Measurements from ENCODE around the gene THADA. TPM values are rescaled to one million over a fixed set of nuclear protein-coding genes. Genes with fewer than 3 reads are reported as not detected.

THADA gene
- total and polyA plus RNA-seq, 2 donors (not counting 3 experiments of a cell fraction or from before 2014, with no cell fraction given): 22.6 to 25.3 TPM

DNA sequence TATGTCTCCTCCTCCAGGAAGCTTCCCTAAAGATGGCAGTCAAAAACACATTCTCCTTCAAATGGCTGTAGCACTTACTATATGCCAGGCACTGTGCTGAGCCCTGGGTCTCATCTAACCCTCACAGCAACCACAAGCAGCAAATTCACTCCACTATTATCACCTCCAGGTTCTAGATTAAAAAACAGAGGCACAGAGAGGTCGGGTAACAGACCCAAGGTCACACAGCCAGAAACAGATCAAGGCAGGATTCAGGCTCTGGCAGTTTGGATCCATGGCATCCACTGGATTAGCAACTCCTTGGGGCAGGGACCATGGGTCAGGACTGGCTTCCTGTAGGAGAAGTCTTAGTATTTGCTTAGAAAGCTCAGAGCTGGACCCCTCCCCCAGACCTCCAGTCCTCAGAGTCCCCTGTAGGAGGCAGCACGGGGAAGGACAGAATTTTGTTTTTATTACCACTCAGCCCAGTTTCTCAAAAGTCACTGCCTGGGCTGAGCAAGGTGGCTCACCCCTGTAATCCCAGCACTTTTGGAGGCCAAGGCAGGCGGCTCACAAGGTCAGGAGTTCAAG lies 403.8 kb downstream of the THADA start:
- POLR2A ChIA-PET: interaction anchor here (0.9 kb wide), 1 partner anchor 34 kb away, joined by 3 read pairs; the partner anchor contains the start of gene ZFP36L2
- dilution Hi-C loops (cut with MboI; ENCODE audit: extremely low pct_ligation_motif_present, low sequenced_read_pairs) (no loop called here), intact Hi-C loops (cut with micrococcal nuclease) (no loop called here)

More for the DNA sequence above, 403.8 kb downstream of the THADA start:
- no peak overlapping the region for H3K27ac ChIP-seq (ENCODE audit: insufficient read depth, low read depth, low read length)
- no peak overlapping the region for H3K4me2 ChIP-seq (ENCODE audit: insufficient read depth, low read length)
- no peaks in the 10 kb centered on the region for H3K9me3 ChIP-seq (replicated peaks; ENCODE audit: control insufficient read depth, insufficient read depth, low read length)
- CTCF ChIA-PET: interaction anchor here (0.8 to 0.9 kb wide), 2 partner anchors 14 to 168 kb away, joined by 3 to 5 read pairs; no protein-coding TSS in a partner anchor
- no peaks in the 10 kb centered on the region for H4K20me1 ChIP-seq (replicated peaks; ENCODE audit: control insufficient read depth, extremely low read depth, insufficient read depth, low read length)
- BruUV-seq (replicated peaks): no TSS peak
- no peak overlapping the region for H3K4me3 ChIP-seq (replicated peaks in 1 of 3; ENCODE audit: insufficient read depth in 1 of 3, low read depth in 1 of 3, low read length in 3 of 3)
- TF ChIP-seq, protein P1, sequence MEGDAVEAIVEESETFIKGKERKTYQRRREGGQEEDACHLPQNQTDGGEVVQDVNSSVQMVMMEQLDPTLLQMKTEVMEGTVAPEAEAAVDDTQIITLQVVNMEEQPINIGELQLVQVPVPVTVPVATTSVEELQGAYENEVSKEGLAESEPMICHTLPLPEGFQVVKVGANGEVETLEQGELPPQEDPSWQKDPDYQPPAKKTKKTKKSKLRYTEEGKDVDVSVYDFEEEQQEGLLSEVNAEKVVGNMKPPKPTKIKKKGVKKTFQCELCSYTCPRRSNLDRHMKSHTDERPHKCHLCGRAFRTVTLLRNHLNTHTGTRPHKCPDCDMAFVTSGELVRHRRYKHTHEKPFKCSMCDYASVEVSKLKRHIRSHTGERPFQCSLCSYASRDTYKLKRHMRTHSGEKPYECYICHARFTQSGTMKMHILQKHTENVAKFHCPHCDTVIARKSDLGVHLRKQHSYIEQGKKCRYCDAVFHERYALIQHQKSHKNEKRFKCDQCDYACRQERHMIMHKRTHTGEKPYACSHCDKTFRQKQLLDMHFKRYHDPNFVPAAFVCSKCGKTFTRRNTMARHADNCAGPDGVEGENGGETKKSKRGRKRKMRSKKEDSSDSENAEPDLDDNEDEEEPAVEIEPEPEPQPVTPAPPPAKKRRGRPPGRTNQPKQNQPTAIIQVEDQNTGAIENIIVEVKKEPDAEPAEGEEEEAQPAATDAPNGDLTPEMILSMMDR (IDR thresholded peaks at IDR 0.05; ENCODE audit: extremely low read depth in 1 of 2, insufficient read depth in 1 of 2, low read depth in 1 of 2, low read length in 2 of 2): peak in 1 of 2 donors; percentile 19
- TF ChIP-seq GATA2 (IDR thresholded peaks at IDR 0.05; ENCODE audit: insufficient read depth, insufficient read length, low read depth, low read length) (no peak), MAX (IDR thresholded peaks at IDR 0.05; ENCODE audit: insufficient read depth, insufficient read length) (no peak)
- DNase-seq (ENCODE audit: low read depth, low spot score): no peak
- H3K79me2 ChIP-seq (ENCODE audit: control insufficient read depth, insufficient read depth, low read length): no peaks in the 10 kb centered on the region
- no peaks in the 10 kb centered on the region for H3K4me1 ChIP-seq (ENCODE audit: control insufficient read depth, extremely low read depth, insufficient read depth, low read length)
- no peaks in the 10 kb centered on the region for H3K9me1 ChIP-seq (replicated peaks; ENCODE audit: control insufficient read depth, extremely low read depth, insufficient read depth, low read length)
- no peak overlapping the region for H3K9ac ChIP-seq (replicated peaks; ENCODE audit: extremely low read depth, insufficient read depth, low read length)
- no peaks in the 10 kb centered on the region for H3K27me3 ChIP-seq (ENCODE audit: control insufficient read depth in 2 of 2, insufficient read depth in 2 of 2, low read length in 2 of 2)
- no peak overlapping the region for H2AFZ ChIP-seq (ENCODE audit: low read depth, low read length)
- H3K36me3 ChIP-seq (ENCODE audit: control insufficient read depth in 2 of 2, extremely low read depth in 1 of 2, insufficient read depth in 2 of 2, low read length in 2 of 2): no peaks in the 10 kb centered on the region
- FAIRE-seq: no peak

All from endothelial cell of umbilical vein (primary cell).